ENCODE results near the gene FBXO38.

DNA sequence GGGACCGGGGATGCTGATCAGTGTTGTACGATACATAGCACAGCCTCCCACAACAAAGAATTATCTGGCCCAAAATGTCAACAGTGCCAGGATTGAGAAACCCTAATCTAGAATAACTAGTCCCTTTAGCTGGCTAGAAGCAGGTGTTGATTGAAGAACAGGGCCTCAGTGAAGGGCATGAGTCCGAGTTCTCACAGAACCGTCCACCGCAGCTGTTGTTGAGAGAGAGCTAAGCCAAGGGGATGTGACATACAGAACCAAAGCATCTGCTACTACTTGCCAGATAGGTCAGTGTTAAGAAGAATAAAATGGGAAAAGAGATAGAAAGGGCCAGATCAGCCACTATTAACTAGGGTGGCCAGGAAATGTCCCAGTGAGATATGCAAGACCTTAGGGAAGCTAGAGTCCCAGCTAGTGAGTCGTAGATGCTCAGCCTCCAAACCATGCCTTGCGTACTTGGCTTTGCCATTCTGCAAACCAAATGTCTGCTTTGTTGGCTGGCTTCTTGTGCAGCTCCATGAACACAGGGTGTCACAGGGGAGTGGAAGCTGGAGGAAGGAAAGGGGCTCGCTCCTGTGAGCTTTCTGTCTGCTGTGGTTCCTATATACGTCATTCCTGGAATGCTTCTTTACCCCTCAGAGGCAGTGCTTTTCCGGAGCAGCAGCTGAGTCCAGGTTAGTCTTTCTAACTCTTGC, 68.9 kb downstream of the FBXO38 start:
- TF ChIP-seq, protein P1, sequence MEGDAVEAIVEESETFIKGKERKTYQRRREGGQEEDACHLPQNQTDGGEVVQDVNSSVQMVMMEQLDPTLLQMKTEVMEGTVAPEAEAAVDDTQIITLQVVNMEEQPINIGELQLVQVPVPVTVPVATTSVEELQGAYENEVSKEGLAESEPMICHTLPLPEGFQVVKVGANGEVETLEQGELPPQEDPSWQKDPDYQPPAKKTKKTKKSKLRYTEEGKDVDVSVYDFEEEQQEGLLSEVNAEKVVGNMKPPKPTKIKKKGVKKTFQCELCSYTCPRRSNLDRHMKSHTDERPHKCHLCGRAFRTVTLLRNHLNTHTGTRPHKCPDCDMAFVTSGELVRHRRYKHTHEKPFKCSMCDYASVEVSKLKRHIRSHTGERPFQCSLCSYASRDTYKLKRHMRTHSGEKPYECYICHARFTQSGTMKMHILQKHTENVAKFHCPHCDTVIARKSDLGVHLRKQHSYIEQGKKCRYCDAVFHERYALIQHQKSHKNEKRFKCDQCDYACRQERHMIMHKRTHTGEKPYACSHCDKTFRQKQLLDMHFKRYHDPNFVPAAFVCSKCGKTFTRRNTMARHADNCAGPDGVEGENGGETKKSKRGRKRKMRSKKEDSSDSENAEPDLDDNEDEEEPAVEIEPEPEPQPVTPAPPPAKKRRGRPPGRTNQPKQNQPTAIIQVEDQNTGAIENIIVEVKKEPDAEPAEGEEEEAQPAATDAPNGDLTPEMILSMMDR (IDR thresholded peaks at IDR 0.05) = no peak
- no peak for TF ChIP-seq EZH2 (IDR thresholded peaks at IDR 0.05; ENCODE audit: borderline replicate concordance, insufficient read depth, low read depth, low read length, poor library complexity, severe bottlenecking)
